ENCODE results near the gene TTLL13. TPM values are rescaled to one million over a fixed set of nuclear protein-coding genes. Genes with fewer than 3 reads are reported as not detected.
A peak's percentile ranks its signal among the peaks of the same experiment; 100 is the strongest.

Gene TTLL13
- total and polyA plus RNA-seq, 8 donors = 0.13 to 0.81 (median 0.31) TPM; not detected in 2

DNA sequence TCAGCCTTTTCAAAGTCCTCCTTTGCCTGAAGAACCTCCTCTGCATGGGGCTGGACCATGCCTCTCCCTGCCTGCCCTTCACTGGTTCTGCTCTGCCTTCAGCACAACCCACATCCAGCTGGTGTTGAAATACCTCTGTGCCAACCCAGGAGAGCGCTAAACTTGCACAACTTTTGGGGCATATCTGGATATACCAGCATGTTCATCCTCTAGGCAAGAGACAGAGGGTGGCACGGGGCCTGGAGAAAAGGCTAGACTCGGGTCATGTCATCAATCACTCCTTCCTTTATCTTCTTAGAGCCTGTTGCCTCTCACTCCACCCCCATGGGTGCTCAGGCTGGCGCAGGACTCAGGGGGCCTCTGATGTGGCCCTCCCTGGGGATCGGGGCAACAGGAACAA, 43.5 kb upstream of the TTLL13 start:
- no peaks in the 10 kb centered on the region for H3K9me3 ChIP-seq
- intact Hi-C loops (cut with DNase I) = no loop called here
- peaks cover 12 to 71% of the 10 kb centered on the region in 2 donors for H3K4me1 ChIP-seq
- H3K36me3 ChIP-seq = peaks cover 0 to 55% of the 10 kb centered on the region in 2 donors
- H3K4me3 ChIP-seq = no peak overlapping the region
- TF ChIP-seq, protein P1, sequence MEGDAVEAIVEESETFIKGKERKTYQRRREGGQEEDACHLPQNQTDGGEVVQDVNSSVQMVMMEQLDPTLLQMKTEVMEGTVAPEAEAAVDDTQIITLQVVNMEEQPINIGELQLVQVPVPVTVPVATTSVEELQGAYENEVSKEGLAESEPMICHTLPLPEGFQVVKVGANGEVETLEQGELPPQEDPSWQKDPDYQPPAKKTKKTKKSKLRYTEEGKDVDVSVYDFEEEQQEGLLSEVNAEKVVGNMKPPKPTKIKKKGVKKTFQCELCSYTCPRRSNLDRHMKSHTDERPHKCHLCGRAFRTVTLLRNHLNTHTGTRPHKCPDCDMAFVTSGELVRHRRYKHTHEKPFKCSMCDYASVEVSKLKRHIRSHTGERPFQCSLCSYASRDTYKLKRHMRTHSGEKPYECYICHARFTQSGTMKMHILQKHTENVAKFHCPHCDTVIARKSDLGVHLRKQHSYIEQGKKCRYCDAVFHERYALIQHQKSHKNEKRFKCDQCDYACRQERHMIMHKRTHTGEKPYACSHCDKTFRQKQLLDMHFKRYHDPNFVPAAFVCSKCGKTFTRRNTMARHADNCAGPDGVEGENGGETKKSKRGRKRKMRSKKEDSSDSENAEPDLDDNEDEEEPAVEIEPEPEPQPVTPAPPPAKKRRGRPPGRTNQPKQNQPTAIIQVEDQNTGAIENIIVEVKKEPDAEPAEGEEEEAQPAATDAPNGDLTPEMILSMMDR (IDR thresholded peaks at IDR 0.05) = no peak
- H3K27ac ChIP-seq = no peak overlapping the region
- no peak for DNase-seq
- H3K27me3 ChIP-seq = no peaks in the 10 kb centered on the region
- no peak for ATAC-seq

DNA sequence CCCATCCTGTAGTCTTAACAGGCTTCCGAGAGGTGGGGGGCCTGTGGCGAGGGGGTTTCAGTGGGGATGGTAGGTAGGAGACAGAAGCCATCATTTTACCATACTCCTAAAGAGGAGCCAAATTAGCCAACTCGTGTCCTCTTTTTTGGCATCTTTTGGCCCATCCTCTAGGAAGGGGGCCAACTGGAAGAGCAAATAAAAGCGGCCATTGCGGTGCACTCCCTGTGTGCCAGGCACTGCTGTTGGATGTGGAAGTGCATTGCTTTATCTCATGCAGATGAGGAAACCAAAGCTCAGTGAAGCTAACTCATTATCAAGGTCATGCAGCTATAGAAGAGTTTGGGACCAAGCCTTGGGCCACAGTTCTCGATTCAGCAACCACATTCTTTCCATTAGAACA, 42.1 kb upstream of the TTLL13 start:
- intact Hi-C loops (cut with DNase I) = no loop called here
- DNase-seq (no peak), ATAC-seq (no peak)
- Histone ChIP-seq H3K4me1 (peaks cover 18 to 75% of the 10 kb centered on the region in 2 donors), H3K9me3 (no peaks in the 10 kb centered on the region), H3K4me3 (no peak overlapping the region), H3K27me3 (no peaks in the 10 kb centered on the region), H3K27ac (no peak overlapping the region), H3K36me3 (peaks cover 0 to 55% of the 10 kb centered on the region in 2 donors)
- TF ChIP-seq, protein P1 (IDR thresholded peaks at IDR 0.05) = no peak

GRCh38 chr15:90208356-90208755, 41.0 kb upstream of the TTLL13 start:
- TF ChIP-seq, protein P1 (IDR thresholded peaks at IDR 0.05) = no peak
- Histone ChIP-seq H3K27me3 (no peaks in the 10 kb centered on the region), H3K4me1 (peaks cover 23 to 75% of the 10 kb centered on the region in 2 donors), H3K4me3 (no peak overlapping the region), H3K27ac (no peak overlapping the region), H3K9me3 (no peaks in the 10 kb centered on the region), H3K36me3 (peaks cover 0 to 51% of the 10 kb centered on the region in 2 donors)
- DNase-seq (no peak), ATAC-seq (no peak)
- intact Hi-C loops (cut with DNase I) = no loop called here

- intact Hi-C loops (cut with DNase I) = no loop called here
- Histone ChIP-seq H3K36me3 (peaks cover 0 to 42% of the 10 kb centered on the region in 2 donors), H3K4me3 (no peak overlapping the region), H3K27ac (no peak overlapping the region), H3K4me1 (peaks cover 27 to 75% of the 10 kb centered on the region in 2 donors), H3K9me3 (no peaks in the 10 kb centered on the region), H3K27me3 (no peaks in the 10 kb centered on the region)
- TF ChIP-seq, protein P1 (IDR thresholded peaks at IDR 0.05) = no peak
- DNase-seq = no peak
- ATAC-seq = no peak
These were observed 39.8 kb upstream of the TTLL13 start for GRCh38 chr15:90209591-90209990.

GRCh38 chr15:90210593-90210992, 38.8 kb upstream of the TTLL13 start:
- intact Hi-C loops (cut with DNase I) = no loop called here
- Histone ChIP-seq H3K9me3 (no peaks in the 10 kb centered on the region), H3K27me3 (no peaks in the 10 kb centered on the region), H3K36me3 (peaks cover 0 to 37% of the 10 kb centered on the region in 2 donors), H3K4me1 (peaks cover 27 to 68% of the 10 kb centered on the region in 2 donors), H3K27ac (peak overlapping the region in 1 of 2 donors; percentile 67), H3K4me3 (no peak overlapping the region)
- no peak for DNase-seq
- TF ChIP-seq, protein P1 (IDR thresholded peaks at IDR 0.05) = no peak
- ATAC-seq = no peak
